Type B pancreatic cell (in vitro differentiated cells): Measurements from ENCODE around the gene SOX1. TPM values are rescaled to one million over a fixed set of nuclear protein-coding genes. Genes with fewer than 3 reads are reported as not detected.

Experiments
- DNase-seq: peaks from one replicate; pipeline ENCODE4 v3.0.0; 2021; ENCODE audit warnings: mixed read lengths; ENCODE audit not compliant: unreplicated experiment; ENCODE audit errors: extremely low spot score
- H3K27ac Mint-ChIP-seq: 2 replicates; pipeline ENCODE4 v1.8.0; 2021; ENCODE audit warnings: mild to moderate bottlenecking, mixed read lengths
- H3K27me3 Mint-ChIP-seq: 2 replicates; pipeline ENCODE4 v1.8.0; 2021; ENCODE audit warnings: mixed read lengths
- H3K36me3 Mint-ChIP-seq: 2 replicates; pipeline ENCODE4 v1.8.0; 2021; ENCODE audit warnings: mixed read lengths
- H3K4me1 Mint-ChIP-seq: one replicate; pipeline ENCODE4 v1.8.0; 2021; ENCODE audit warnings: mixed read lengths; ENCODE audit not compliant: unreplicated experiment
- H3K4me3 Mint-ChIP-seq: 2 replicates; pipeline ENCODE4 v1.8.0; 2021; ENCODE audit warnings: mild to moderate bottlenecking, mixed read lengths
- H3K9me3 Mint-ChIP-seq: 2 replicates; pipeline ENCODE4 v1.8.0; 2021; ENCODE audit warnings: mixed read lengths
- CTCF ChIP-seq: fragments of 200-600 bp; sonication (generic); conservative IDR thresholded peaks from 2 replicates; pipeline ENCODE4 v1.5.0; 2021; ENCODE audit warnings: antibody characterized with exemption, mild to moderate bottlenecking
- total RNA-seq: library from RNA; stranded (reverse); gene quantifications from 2 replicates; pipeline ENCODE4 v1.2.1, GENCODE V29; 2021; ENCODE audit warnings: low replicate concordance

Gene SOX1
- total RNA-seq, 1 donor from 2014 or later: 1.3 TPM

- no peak for DNase-seq
- no peak overlapping the region for H3K27ac Mint-ChIP-seq
- no peaks in the 10 kb centered on the region for H3K4me1 Mint-ChIP-seq
- no peaks in the 10 kb centered on the region for H3K9me3 Mint-ChIP-seq
- peaks cover 44% of the 10 kb centered on the region for H3K27me3 Mint-ChIP-seq
- no peak for TF ChIP-seq CTCF
- no peak overlapping the region for H3K4me3 Mint-ChIP-seq
- H3K36me3 Mint-ChIP-seq: no peaks in the 10 kb centered on the region
Measured at GRCh38 chr13:112032186-112032993, 34.6 kb upstream of the SOX1 start.

- H3K9me3 Mint-ChIP-seq: no peaks in the 10 kb centered on the region
- H3K4me3 Mint-ChIP-seq: no peak overlapping the region
- no peaks in the 10 kb centered on the region for H3K4me1 Mint-ChIP-seq
- H3K27ac Mint-ChIP-seq: no peak overlapping the region
- H3K36me3 Mint-ChIP-seq: no peaks in the 10 kb centered on the region
- DNase-seq: no peak
- no peak for TF ChIP-seq CTCF
- H3K27me3 Mint-ChIP-seq: peaks cover 51% of the 10 kb centered on the region
Measured at GRCh38 chr13:112034231-112034630, 32.7 kb upstream of the SOX1 start.

- Mint-ChIP-seq H3K4me1 (no peaks in the 10 kb centered on the region), H3K4me3 (no peak overlapping the region), H3K27me3 (peaks cover 51% of the 10 kb centered on the region), H3K27ac (no peak overlapping the region), H3K9me3 (no peaks in the 10 kb centered on the region), H3K36me3 (no peaks in the 10 kb centered on the region)
- no peak for DNase-seq
- no peak for TF ChIP-seq CTCF
Measured at GRCh38 chr13:112034846-112035245, 32.1 kb upstream of the SOX1 start.

GRCh38 chr13:112042496-112042895 lies 24.5 kb upstream of the SOX1 start:
- TF ChIP-seq CTCF: no peak
- no peak overlapping the region for H3K4me3 Mint-ChIP-seq
- H3K4me1 Mint-ChIP-seq: no peaks in the 10 kb centered on the region
- H3K36me3 Mint-ChIP-seq: no peaks in the 10 kb centered on the region
- no peak for DNase-seq
- peaks cover 24% of the 10 kb centered on the region for H3K9me3 Mint-ChIP-seq
- H3K27me3 Mint-ChIP-seq: peaks cover 94% of the 10 kb centered on the region
- no peak overlapping the region for H3K27ac Mint-ChIP-seq

GRCh38 chr13:112052213-112052612 lies 14.7 kb upstream of the SOX1 start:
- H3K4me1 Mint-ChIP-seq: peaks cover 13% of the 10 kb centered on the region
- H3K9me3 Mint-ChIP-seq: peaks cover 8% of the 10 kb centered on the region
- no peaks in the 10 kb centered on the region for H3K36me3 Mint-ChIP-seq
- peaks cover 96% of the 10 kb centered on the region for H3K27me3 Mint-ChIP-seq
- no peak overlapping the region for H3K27ac Mint-ChIP-seq
- no peak for DNase-seq
- H3K4me3 Mint-ChIP-seq: no peak overlapping the region
- no peak for TF ChIP-seq CTCF
